SH-SY5Y (cell line): ENCODE data around the gene CIDEC.

ENCODE experiments used
- GATA2 ChIP-seq: IDR thresholded peaks from 2 replicates; pipeline ENCODE4 v1.6.1; 2011; ENCODE audit warnings: mild to moderate bottlenecking, low read depth, low read length
- GATA3 ChIP-seq: IDR thresholded peaks from 2 replicates; pipeline ENCODE4 v1.6.1; 2011; ENCODE audit warnings: low read depth, mild to moderate bottlenecking, low read length, moderate library complexity

The CIDEC gene

GRCh38 chr3:9889405-9889804 is 9.4 kb upstream of the CIDEC start:
- TF ChIP-seq GATA2 = no peak
- TF ChIP-seq GATA3 = no peak

GRCh38 chr3:9888540-9888939 is 8.5 kb upstream of the CIDEC start:
- TF ChIP-seq GATA3 (no peak), GATA2 (no peak)

DNA sequence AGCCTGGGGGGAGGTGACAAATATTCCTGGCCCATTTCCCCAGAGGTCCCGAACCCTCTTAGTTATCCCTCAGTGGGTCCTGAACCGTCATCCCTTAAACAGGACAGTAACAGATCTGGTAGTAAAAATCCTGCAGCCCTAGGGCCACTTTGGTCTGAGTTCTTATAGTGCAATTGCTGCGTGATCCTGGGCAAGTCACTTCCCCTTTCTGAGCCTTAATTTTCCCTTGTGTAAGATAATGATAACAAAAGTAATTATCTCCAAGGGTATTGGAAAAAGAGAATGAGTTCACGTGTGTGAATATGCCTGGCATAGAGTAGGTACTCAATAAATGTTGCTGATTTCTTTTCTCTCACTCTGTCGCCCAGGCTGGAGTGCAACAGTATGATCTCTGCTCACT is 7.4 kb upstream of the CIDEC start:
- TF ChIP-seq GATA3 = no peak
- TF ChIP-seq GATA2 = no peak

- TF ChIP-seq GATA3 (no peak), GATA2 (no peak)
Observed at GRCh38 chr3:9886328-9886727, 6.3 kb upstream of the CIDEC start.

DNA sequence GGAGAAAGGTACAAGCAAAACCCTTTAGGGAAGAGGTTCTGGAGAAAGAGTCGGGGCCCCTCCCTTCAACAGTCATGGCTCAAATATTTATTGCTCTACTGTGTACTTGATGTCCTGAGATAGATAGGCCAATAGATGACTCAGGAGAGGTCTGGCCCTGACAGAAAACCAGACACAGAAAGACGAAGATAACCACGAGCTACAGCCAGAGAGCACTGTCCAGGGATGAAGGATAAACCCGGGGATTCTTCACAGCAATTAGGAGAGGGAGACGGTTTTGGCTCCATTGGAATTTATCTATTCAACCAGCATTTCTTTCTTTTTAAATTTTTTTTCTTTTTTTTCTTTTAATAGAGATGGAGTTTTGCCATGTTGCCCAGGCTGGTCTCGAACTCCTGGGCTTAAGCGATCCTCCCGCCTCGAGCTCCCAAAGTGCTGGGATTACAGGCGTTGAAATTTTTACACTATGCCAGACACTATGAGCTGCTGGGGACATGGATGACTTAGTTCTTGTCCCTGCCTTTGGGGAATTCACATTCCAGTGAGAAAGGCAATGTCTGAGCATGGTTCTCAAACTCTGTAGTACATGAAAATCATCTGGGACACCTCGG is 4.6 kb upstream of the CIDEC start:
- TF ChIP-seq GATA3 (no peak), GATA2 (no peak)

DNA sequence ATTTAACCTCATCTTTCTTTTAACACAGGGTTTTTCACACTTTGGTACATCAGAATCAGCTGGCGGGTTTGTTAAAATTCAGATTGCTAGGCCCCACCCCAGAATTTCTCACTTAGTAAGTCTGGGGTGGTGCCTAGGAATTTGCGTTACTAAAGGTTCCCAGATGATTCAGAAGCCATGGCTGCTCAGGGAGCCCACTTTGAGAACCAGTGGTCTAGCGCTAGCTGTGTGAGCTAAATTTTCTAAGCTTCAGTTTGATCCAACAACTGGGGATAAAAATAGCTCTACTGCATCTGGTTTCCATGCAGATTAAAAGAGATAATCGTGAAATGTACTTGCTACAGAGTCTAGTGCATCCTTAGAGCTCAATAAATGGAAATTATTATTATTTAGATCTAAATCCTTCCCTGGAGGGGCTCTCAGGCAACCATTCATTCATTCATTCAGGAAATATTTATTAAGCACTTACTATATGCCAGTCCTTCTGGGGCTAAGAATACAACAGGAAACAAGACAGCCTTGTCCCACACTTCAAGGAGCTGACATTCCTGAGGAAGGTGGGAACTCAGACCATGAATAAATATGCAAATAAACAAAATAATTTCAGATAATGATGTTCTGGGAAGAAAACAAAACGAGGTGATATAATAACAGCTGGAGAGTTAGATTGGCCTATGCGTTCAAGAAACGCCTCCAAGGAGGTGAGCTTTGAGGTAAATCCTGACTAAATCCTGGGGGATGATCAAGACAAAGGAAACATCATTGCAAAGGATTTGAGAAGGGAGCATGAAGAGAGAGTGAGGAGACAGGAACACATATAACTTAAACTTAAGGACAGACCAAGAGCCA is 3.9 kb upstream of the CIDEC start:
- no peak for TF ChIP-seq GATA3
- TF ChIP-seq GATA2 = peak; percentile 16; the same call in 1 of the 2 replicates

- TF ChIP-seq GATA2 = no peak
- TF ChIP-seq GATA3 = no peak
Observed at GRCh38 chr3:9881441-9881840, 1.4 kb upstream of the CIDEC start.

DNA sequence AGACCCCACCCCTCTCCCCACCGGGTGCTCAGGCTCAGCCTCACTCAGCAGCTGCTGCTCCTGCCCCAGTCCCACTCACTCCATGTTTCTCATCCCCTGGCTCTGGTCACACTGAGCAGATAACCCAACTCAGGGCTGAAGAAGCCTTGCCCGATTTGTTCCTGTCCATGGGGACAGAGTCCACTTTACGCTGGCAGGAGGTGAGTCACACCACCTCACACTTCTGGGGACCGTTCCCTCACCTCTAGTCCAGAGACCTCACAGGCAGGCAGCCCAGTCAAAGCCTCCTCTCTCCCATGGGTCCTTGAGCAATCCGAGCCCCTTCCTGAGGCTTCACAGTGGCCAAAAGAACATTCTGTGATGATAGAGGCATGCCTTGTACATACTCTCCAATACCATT is 1.4 kb downstream of the CIDEC start:
- TF ChIP-seq GATA2 (no peak), GATA3 (no peak)

DNA sequence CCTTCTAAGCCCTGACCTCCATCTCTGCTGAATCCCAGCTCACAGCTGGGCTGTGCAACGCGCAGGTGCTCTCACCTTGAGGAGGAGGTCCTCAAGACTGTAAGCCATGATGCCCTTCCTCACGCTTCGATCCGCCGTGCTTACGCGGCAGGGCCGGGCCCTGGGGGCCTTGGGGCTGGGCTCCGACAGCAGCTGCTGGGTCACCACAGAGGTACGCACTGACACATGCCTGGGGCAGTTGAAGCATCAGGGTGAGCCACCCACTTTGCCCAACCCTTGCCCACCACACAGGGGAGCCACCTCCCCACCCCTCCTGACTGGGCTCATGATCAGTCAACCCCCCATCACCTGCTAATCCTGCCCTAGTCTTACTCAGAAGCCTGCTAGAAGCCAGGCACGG is 3.1 kb downstream of the CIDEC start:
- no peak for TF ChIP-seq GATA2
- TF ChIP-seq GATA3 = no peak

DNA sequence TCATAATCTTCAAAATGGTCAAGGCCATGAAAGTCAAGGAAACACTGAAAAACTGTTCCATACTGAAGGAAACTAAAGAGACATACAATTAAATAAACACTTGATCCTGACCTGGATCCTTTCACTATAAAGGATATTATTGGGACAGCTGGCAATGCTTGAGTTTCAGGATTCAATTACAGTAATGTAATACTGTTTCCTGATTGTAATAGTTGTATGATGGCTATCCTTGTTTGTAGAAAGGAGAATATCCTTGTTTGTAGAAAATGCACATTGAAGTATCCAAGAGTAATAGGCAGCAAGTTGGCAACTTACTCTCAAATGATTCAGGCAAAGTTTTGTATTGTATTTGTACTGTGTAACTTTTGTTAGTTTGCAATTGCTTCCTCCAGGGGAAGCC is 4.6 kb downstream of the CIDEC start:
- TF ChIP-seq GATA3 = no peak
- TF ChIP-seq GATA2 = no peak

DNA sequence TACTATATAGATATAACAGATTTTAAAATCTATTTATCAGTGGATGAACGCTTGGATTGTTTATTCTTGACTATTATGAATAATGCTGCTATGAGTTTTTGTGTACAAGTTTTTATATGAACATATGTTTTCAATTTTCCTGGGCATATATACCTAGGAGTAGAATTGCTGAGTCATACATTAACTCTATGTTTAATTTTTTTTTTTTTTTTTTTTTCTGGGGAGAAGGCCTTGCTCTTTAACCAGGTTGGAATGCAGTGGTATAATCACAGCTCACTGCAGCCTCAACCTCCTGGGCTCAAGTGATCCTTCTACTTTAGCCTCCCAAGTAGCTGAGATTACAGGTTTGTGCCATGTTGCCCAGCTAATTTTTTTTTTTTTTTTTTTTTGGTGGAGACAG is 9.1 kb downstream of the CIDEC start:
- TF ChIP-seq GATA3 (no peak), GATA2 (no peak)

DNA sequence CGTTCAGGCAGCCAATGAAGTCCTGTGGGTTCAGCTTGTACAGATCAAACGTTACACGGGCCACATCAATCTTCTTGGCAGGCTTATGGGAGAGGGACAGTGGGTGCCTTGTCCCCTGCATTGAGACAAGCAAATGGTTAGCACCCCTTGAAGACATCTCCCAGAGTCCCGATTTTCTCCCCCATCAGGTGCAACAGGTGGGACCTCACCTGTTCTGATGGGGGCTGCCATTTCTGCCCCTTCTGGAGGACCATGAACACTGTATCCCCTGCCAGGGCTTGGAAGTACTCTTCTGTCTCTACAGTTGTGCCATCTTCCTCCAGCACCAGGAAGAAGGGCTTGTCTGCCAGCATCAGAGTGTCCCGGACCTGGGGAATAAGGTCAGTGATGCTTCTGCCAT is 10.1 kb downstream of the CIDEC start:
- TF ChIP-seq GATA2 (no peak), GATA3 (no peak)

- TF ChIP-seq GATA3 = no peak
Observed at GRCh38 chr3:9867106-9867505, 12.9 kb downstream of the CIDEC start.

DNA sequence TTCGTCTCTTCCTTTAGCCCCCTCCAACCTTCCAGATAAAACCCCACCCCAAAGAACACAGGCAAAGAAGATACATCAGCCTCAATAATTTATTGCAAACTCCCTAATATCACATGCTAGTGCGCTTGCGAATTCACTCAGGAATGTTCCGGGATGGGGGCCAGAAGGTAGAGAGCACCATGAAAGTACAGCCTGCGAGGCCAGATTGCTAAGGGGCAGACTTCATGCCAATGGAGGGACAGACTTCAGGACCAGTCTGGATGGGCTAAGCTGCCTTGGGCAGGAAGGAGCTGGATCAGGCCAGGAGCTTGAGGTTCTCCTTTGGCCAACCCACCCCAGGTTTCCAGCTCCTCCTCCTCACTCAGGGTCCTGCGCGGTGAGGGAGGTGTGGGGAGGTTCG is 13.4 kb downstream of the CIDEC start:
- TF ChIP-seq GATA2 (no peak), GATA3 (no peak)

DNA sequence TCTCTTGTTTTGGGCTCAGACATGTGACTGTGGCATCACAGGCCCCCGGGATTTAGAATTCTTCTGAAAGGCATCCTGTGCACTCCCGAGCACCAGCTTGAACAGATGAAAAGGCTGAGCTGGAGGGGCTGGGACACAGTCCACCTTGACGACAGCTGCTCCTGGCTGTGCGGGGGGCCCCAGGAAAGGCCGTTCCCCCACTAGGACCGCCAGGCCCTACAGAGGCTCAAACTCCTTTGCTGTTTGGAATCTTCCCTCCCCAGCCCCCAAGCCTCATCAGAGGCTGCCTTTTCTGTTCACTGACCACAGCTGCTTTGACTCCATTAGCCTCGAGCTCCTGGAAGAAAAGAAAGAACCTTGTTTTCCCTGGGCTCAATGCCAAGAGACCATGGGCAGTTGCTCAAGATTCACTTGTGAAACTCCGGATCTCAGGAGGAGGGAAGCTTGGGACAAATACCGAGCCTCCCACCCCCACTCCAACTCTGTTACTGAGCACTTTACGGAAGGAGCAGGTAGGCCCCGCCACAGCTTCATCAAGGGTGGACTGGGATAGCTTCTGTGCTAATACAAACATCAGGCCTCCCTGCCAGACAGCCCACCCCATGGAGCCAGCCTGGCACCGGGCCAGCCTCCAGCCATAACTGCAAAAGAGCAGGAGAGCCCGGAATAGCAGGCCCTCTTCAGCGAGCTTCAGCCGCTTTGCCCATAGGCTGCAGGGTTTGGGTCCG is 15.7 kb downstream of the CIDEC start:
- TF ChIP-seq GATA3 (no peak), GATA2 (no peak)
